Keratinocyte (primary cell): Measurements from ENCODE around the gene PRIMA1. TPM values are rescaled to one million over a fixed set of nuclear protein-coding genes. Genes with fewer than 3 reads are reported as not detected.

Source experiments
- DNase-seq: peaks from one replicate; pipeline ENCODE4 v3.0.0-alpha.2; 2011; ENCODE audit warnings: low read depth, missing footprints, low spot score
- FAIRE-seq: peaks from 2 replicates; lab custom pipeline; 2011; peaks lifted over from hg19 to GRCh38; lab: Jason Lieb, UNC
- H2AFZ ChIP-seq: 2 replicates; pipeline ENCODE4 v1.6.0; 2012; ENCODE audit warnings: low read length, control low read depth, inconsistent platforms; ENCODE audit not compliant: control insufficient read depth
- H3K27ac ChIP-seq: 2 replicates; pipeline ENCODE4 v1.5.1; 2011; ENCODE audit warnings: low read length; ENCODE audit not compliant: control insufficient read depth, insufficient read depth
- H3K27me3 ChIP-seq: 3 replicates; pipeline ENCODE4 v1.6.0; 2011; ENCODE audit warnings: low read length; ENCODE audit not compliant: control insufficient read depth, insufficient read depth; ENCODE audit errors: extremely low read depth
- H3K36me3 ChIP-seq, 2 experiments: 2 replicates in 1 of 2; 3 replicates in 1 of 2; pipeline ENCODE4 v1.5.1; 2011; ENCODE audit warnings: low read length in 2 of 2, mild to moderate bottlenecking in 1 of 2; ENCODE audit not compliant: control insufficient read depth in 2 of 2, insufficient read depth in 2 of 2; ENCODE audit errors: extremely low read depth in 1 of 2
- H3K4me1 ChIP-seq: 3 replicates; pipeline ENCODE4 v1.5.1; 2011; ENCODE audit warnings: low read length; ENCODE audit not compliant: control insufficient read depth, insufficient read depth; ENCODE audit errors: extremely low read depth
- H3K4me2 ChIP-seq: 3 replicates; pipeline ENCODE4 v1.6.0; 2011; ENCODE audit warnings: low read depth, low read length; ENCODE audit not compliant: control insufficient read depth, insufficient read depth; ENCODE audit errors: extremely low read depth
- H3K4me3 ChIP-seq, 3 experiments: fragments of 200-600 bp in 1 of 3; sonication (generic) in 1 of 3; 2 replicates in 2 of 3; 3 replicates in 1 of 3; pipeline ENCODE4 v1.5.1; 2011 to 2016; ENCODE audit warnings: low read length in 3 of 3, mild to moderate bottlenecking in 3 of 3, control low read depth in 2 of 3, inconsistent platforms in 1 of 3, low read depth in 1 of 3, mixed read lengths in 1 of 3, mixed run types in 1 of 3, moderate library complexity in 1 of 3; ENCODE audit not compliant: control insufficient read depth in 2 of 3, insufficient read depth in 2 of 3; ENCODE audit errors: extremely low read depth in 1 of 3
- H3K79me2 ChIP-seq: 2 replicates; pipeline ENCODE4 v1.6.0; 2012; ENCODE audit warnings: low read length; ENCODE audit not compliant: control insufficient read depth, insufficient read depth
- H3K9ac ChIP-seq: 3 replicates; pipeline ENCODE4 v1.6.0; 2011; ENCODE audit warnings: low read length; ENCODE audit not compliant: control insufficient read depth, insufficient read depth; ENCODE audit errors: extremely low read depth
- H3K9me1 ChIP-seq: 3 replicates; pipeline ENCODE4 v1.6.0; 2011; ENCODE audit warnings: low read length; ENCODE audit not compliant: control insufficient read depth, insufficient read depth; ENCODE audit errors: extremely low read depth
- H3K9me3 ChIP-seq: 2 replicates; pipeline ENCODE4 v1.5.1; 2012; ENCODE audit warnings: low read depth, low read length; ENCODE audit not compliant: control insufficient read depth
- H4K20me1 ChIP-seq: 3 replicates; pipeline ENCODE4 v1.6.0; 2011; ENCODE audit warnings: low read length; ENCODE audit not compliant: control insufficient read depth, insufficient read depth; ENCODE audit errors: extremely low read depth
- CTCF ChIP-seq, 3 experiments: IDR thresholded peaks in 1 of 3; conservative IDR thresholded peaks in 1 of 3; optimal IDR thresholded peaks in 1 of 3; 2 replicates in 2 of 3; 3 replicates in 1 of 3; pipeline versions ENCODE3 to v1.5.1; 2011; ENCODE audit warnings: low read length in 3 of 3, mild to moderate bottlenecking in 3 of 3, moderate library complexity in 2 of 3, control low read depth in 1 of 3, inconsistent platforms in 1 of 3; ENCODE audit not compliant: insufficient read depth in 2 of 3; ENCODE audit errors: extremely low read depth in 1 of 3
- EZH2 ChIP-seq: IDR thresholded peaks from one replicate; pipeline ENCODE4 v1.6.1; 2012; ENCODE audit warnings: inconsistent platforms, mild to moderate bottlenecking, low read length, moderate library complexity
- dilution Hi-C: fragments of 300-500 bp; cut with MboI; formaldehyde crosslinking; loops from one replicate; pipeline ENCODE4 v1.7.0; 2020; ENCODE audit warnings: low sequenced_read_pairs; ENCODE audit not compliant: extremely low pct_ligation_motif_present
- polyA plus RNA-seq, 5 experiments: library from polyadenylated mRNA; depleted of rRNA in 3 of 5; stranded (reverse) in 3 of 5; stranded (forward) in 1 of 5; unstranded in 1 of 5; fragments of >200 nt; gene quantifications; 1 replicate in 1 of 5; 2 replicates in 3 of 5; 3 replicates in 1 of 5; pipeline versions ENCODE4 v1.2.1 to v1.2.3, GENCODE V29; 2011 to 2012; ENCODE audit warnings: missing spikeins in 2 of 5, low read depth in 1 of 5, low replicate concordance in 1 of 5

The PRIMA1 gene
- polyA plus RNA-seq, 1 donor (not counting 4 experiments of a cell fraction or from before 2014, with no cell fraction given) = not detected

- Histone ChIP-seq H3K9me1 (no peaks in the 10 kb centered on the region), H3K9me3 (no peaks in the 10 kb centered on the region), H3K79me2 (no peaks in the 10 kb centered on the region), H3K9ac (no peak overlapping the region), H3K27ac (no peak overlapping the region), H2AFZ (no peak overlapping the region), H3K4me2 (no peak overlapping the region), H3K27me3 (no peaks in the 10 kb centered on the region), H4K20me1 (no peaks in the 10 kb centered on the region), H3K4me1 (no peaks in the 10 kb centered on the region), H3K36me3 (no peaks in the 10 kb centered on the region), H3K4me3 (no peak overlapping the region)
- DNase-seq = no peak
- FAIRE-seq = no peak
- TF ChIP-seq EZH2 (no peak), CTCF (optimal IDR thresholded peaks at IDR 0.05 in 1 of 3, IDR thresholded peaks at IDR 0.05 in 1 of 3, conservative IDR thresholded peaks at IDR 0.05 in 1 of 3; ENCODE audit: extremely low read depth in 1 of 3, insufficient read depth in 2 of 3, low read length in 3 of 3) (no peak)
- dilution Hi-C loops = loop anchor here (25.0 kb wide), 1 partner anchor 243 kb away; no protein-coding TSS in a partner anchor
Measured at GRCh38 chr14:93669632-93670031, 118.7 kb downstream of the PRIMA1 start.

Other genes starting within 250 kb of the PRIMA1 start
- 0.04 TPM in 1 of 3 replicates, not detected in the others for gene FAM181A, start 138.9 kb upstream of the PRIMA1 start, polyA plus RNA-seq
- 0.31 to 1.7 TPM (median 0.56 TPM) in 3 replicates for gene ASB2, start 188.1 kb upstream of the PRIMA1 start, polyA plus RNA-seq
- gene CCDC197, start 208.8 kb upstream of the PRIMA1 start, polyA plus RNA-seq = not detected in 3 replicates
- 2.6 to 4.8 TPM (median 3.5 TPM) in 3 replicates for gene OTUB2, start 237.9 kb upstream of the PRIMA1 start, polyA plus RNA-seq